Activated naive CD4-positive, alpha-beta T cell treated with anti-CD3 and anti-CD28 coated beads, Interleukin-2, amount 50 U/mL, for 16 hours (primary cell): ENCODE data around the gene MAP3K6.
"Not testable (repeated sequence)": the region's sequence is repeated elsewhere in the genome, so short reads cannot be mapped to it uniquely, and the experiment has no call there.

ENCODE experiments used
- DNase-seq: peaks from one replicate; pipeline ENCODE4 v3.0.0-alpha.2; 2020

MAP3K6 gene

GRCh38 chr1:27366411-27367159, at the start of gene MAP3K6:
Gene MAP3K6 (minus strand): TSS chr1:27366961. CDS start chr1:27366597, 364 bp downstream.
- peak; percentile 36 for DNase-seq

- DNase-seq = no peak
Measured at GRCh38 chr1:27414091-27414490, 47.3 kb upstream of the MAP3K6 start.

- DNase-seq = no peak
Measured at GRCh38 chr1:27413004-27413403, 46.2 kb upstream of the MAP3K6 start.

GRCh38 chr1:27412502-27412901, 45.7 kb upstream of the MAP3K6 start:
- no peak for DNase-seq

- DNase-seq = no peak
Measured at GRCh38 chr1:27410709-27411108, 43.9 kb upstream of the MAP3K6 start.

- no peak for DNase-seq
Measured at GRCh38 chr1:27409669-27410068, 42.9 kb upstream of the MAP3K6 start.

GRCh38 chr1:27408151-27408550, 41.4 kb upstream of the MAP3K6 start:
- DNase-seq = no peak

- not testable (repeated sequence) for DNase-seq
Measured at GRCh38 chr1:27406791-27407190, 40.0 kb upstream of the MAP3K6 start.

GRCh38 chr1:27406362-27406680, 39.6 kb upstream of the MAP3K6 start:
- DNase-seq = no peak

GRCh38 chr1:27405598-27406361, 39.0 kb upstream of the MAP3K6 start:
- DNase-seq = not testable (repeated sequence)

GRCh38 chr1:27405074-27405473, 38.3 kb upstream of the MAP3K6 start:
- no peak for DNase-seq

- no peak for DNase-seq
Measured at GRCh38 chr1:27403931-27404330, 37.2 kb upstream of the MAP3K6 start.

- DNase-seq = peak; percentile 35
Measured at GRCh38 chr1:27403065-27403726, 36.4 kb upstream of the MAP3K6 start.

GRCh38 chr1:27402349-27402754, 35.6 kb upstream of the MAP3K6 start:
- DNase-seq = no peak

GRCh38 chr1:27400963-27401341, 34.2 kb upstream of the MAP3K6 start:
- no peak for DNase-seq

GRCh38 chr1:27400082-27400962, 33.6 kb upstream of the MAP3K6 start:
- DNase-seq = no peak

- DNase-seq = no peak
Measured at GRCh38 chr1:27399251-27400025, 32.7 kb upstream of the MAP3K6 start.

- DNase-seq = no peak
Measured at GRCh38 chr1:27398405-27399149, 31.8 kb upstream of the MAP3K6 start.

GRCh38 chr1:27397749-27398148, 31.0 kb upstream of the MAP3K6 start:
- no peak for DNase-seq

- no peak for DNase-seq
Measured at GRCh38 chr1:27397110-27397509, 30.3 kb upstream of the MAP3K6 start.
